ENCODE data around the gene MCTP2.

Gene MCTP2

GRCh38 chr15:94228611-94229010 is 2.8 kb upstream of the MCTP2 start:
- no peak overlapping the region for H3K27ac Mint-ChIP-seq
- no peak overlapping the region for H3K4me3 Mint-ChIP-seq
- no peak for ATAC-seq (replicated peaks)
- H3K9me3 Mint-ChIP-seq = no peaks in the 10 kb centered on the region
- H3K27me3 Mint-ChIP-seq = no peaks in the 10 kb centered on the region
- peaks cover 25 to 32% of the 10 kb centered on the region in 2 donors for H3K4me1 Mint-ChIP-seq (ENCODE audit: low read depth in 2 of 2)
- H3K36me3 Mint-ChIP-seq (ENCODE audit: insufficient read depth) = peaks cover 24% of the 10 kb centered on the region
- no peak for DNase-seq

GRCh38 chr15:94229591-94230369 is 1.6 kb upstream of the MCTP2 start:
- H3K4me1 Mint-ChIP-seq (ENCODE audit: low read depth in 2 of 2) = peaks cover 32 to 44% of the 10 kb centered on the region in 2 donors
- H3K4me3 Mint-ChIP-seq = peak overlapping the region; percentile 86 to 90
- ATAC-seq (replicated peaks) = peak; percentile 61
- no peaks in the 10 kb centered on the region for H3K9me3 Mint-ChIP-seq
- DNase-seq = peak; percentile 47 to 55 (median 50)
- no peaks in the 10 kb centered on the region for H3K27me3 Mint-ChIP-seq
- H3K36me3 Mint-ChIP-seq (ENCODE audit: insufficient read depth) = peaks cover 24% of the 10 kb centered on the region
- peak overlapping the region; percentile 97 for H3K27ac Mint-ChIP-seq

GRCh38 chr15:94230431-94230882 is 904 bp upstream of the MCTP2 start:
- H3K27ac Mint-ChIP-seq = peak overlapping the region; percentile 97
- H3K9me3 Mint-ChIP-seq = no peaks in the 10 kb centered on the region
- DNase-seq = no peak
- H3K36me3 Mint-ChIP-seq (ENCODE audit: insufficient read depth) = peaks cover 24% of the 10 kb centered on the region
- ATAC-seq (replicated peaks) = no peak
- peaks cover 37 to 48% of the 10 kb centered on the region in 2 donors for H3K4me1 Mint-ChIP-seq (ENCODE audit: low read depth in 2 of 2)
- no peaks in the 10 kb centered on the region for H3K27me3 Mint-ChIP-seq
- H3K4me3 Mint-ChIP-seq = peak overlapping the region; percentile 86 to 90

DNA sequence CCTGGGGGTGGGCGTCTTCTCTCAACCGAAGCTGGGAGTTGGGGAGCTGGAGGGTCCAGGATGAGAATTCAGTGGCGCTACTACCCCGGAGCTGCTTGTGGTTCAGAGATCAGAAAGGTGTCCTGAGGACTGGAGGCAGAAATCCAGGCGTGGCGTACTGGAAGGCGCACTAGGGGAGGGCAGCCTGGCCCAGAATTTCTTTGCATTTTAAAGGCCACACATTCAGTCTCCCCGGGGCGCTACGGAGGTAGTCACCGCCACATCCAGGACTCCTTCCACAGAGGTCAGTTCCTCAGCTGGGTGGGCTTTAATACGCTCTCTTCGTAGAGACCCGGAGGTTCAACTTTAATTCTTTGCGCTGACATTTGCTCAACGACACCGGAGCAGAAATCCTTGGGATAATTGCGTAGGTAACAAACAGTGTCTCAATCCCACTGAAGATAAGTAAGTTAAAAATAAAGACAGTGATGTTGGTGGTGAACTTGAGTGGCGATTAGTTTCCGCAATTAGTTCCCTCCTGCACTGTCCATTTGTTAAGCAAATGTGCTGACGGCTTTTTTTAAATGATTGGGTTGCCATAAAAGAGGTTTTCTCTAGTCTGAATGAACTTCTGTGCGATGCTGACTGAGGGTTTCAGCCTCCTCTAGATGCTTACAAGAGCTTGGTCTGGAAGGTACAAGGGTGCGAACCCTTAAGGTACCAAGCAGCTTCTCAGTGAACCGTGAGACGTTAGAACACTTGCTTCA is 535 bp downstream of the MCTP2 start:
- Mint-ChIP-seq H3K4me3 (peak overlapping the region; percentile 86 to 90), H3K36me3 (ENCODE audit: insufficient read depth) (peaks cover 24% of the 10 kb centered on the region), H3K9me3 (no peaks in the 10 kb centered on the region), H3K4me1 (ENCODE audit: low read depth in 2 of 2) (peaks cover 49 to 62% of the 10 kb centered on the region in 2 donors), H3K27ac (peak overlapping the region; percentile 97), H3K27me3 (no peaks in the 10 kb centered on the region)
- peak in 1 of 3 experiments; percentile 23 for DNase-seq
- ATAC-seq (replicated peaks) = peak; percentile 11

DNA sequence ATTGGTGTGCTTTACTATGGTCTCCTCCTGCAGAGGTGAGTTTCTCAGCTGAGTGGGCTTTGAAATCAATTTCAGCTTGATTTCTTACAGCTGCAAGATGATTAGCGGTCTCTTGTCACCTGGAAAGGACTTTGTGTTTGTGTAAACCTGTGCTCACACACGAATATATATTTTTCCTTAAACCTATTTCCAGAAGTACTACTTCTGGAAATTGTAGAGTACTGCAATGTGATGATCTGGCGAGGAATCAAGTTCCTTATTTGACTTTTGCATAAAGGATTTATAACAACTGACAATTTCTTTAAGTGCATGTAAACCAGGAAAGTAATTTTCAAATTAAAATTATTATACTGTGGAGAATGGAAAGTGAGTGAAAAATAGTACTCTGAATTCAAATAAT is 2.1 kb downstream of the MCTP2 start:
- Mint-ChIP-seq H3K4me3 (peak overlapping the region in 1 of 2 donors; percentile 86), H3K36me3 (ENCODE audit: insufficient read depth) (peaks cover 24% of the 10 kb centered on the region), H3K4me1 (ENCODE audit: low read depth in 2 of 2) (peaks cover 59 to 75% of the 10 kb centered on the region in 2 donors), H3K27me3 (no peaks in the 10 kb centered on the region), H3K27ac (peak overlapping the region in 1 of 2 donors; percentile 76), H3K9me3 (no peaks in the 10 kb centered on the region)
- DNase-seq (no peak), ATAC-seq (replicated peaks) (no peak)

GRCh38 chr15:94234300-94234699 is 2.9 kb downstream of the MCTP2 start:
- H3K4me3 Mint-ChIP-seq = peak overlapping the region in 1 of 2 donors; percentile 86
- ATAC-seq (replicated peaks) = no peak
- H3K27me3 Mint-ChIP-seq = no peaks in the 10 kb centered on the region
- H3K4me1 Mint-ChIP-seq (ENCODE audit: low read depth in 2 of 2) = peaks cover 64 to 76% of the 10 kb centered on the region in 2 donors
- peak overlapping the region; percentile 4 to 76 for H3K27ac Mint-ChIP-seq
- H3K9me3 Mint-ChIP-seq = no peaks in the 10 kb centered on the region
- peaks cover 24% of the 10 kb centered on the region for H3K36me3 Mint-ChIP-seq (ENCODE audit: insufficient read depth)
- DNase-seq = no peak

DNA sequence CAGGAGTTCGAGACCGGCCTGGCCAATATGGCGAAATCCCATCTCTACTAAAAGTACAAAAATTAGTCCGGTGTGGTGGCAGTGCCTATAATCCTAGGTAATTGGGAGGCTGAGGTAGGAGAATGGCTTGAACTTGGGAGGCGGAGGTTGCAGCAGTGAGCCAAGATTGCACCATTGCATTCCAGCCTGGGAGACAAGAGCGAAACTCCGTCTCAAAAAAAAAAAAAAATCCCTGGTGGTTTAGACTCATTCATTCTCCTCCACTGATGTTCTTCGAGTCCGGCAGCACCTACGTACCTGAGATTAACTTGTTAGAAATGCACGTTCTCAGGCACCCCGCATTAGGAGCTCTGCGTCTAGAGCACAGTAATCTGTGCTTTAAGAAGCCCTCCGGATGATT is 3.7 kb downstream of the MCTP2 start:
- H3K36me3 Mint-ChIP-seq (ENCODE audit: insufficient read depth) = peaks cover 18% of the 10 kb centered on the region
- H3K9me3 Mint-ChIP-seq = no peaks in the 10 kb centered on the region
- no peak overlapping the region for H3K27ac Mint-ChIP-seq
- peaks cover 65 to 77% of the 10 kb centered on the region in 2 donors for H3K4me1 Mint-ChIP-seq (ENCODE audit: low read depth in 2 of 2)
- ATAC-seq (replicated peaks) (no peak), DNase-seq (no peak)
- peak overlapping the region in 1 of 2 donors; percentile 28 for H3K4me3 Mint-ChIP-seq
- H3K27me3 Mint-ChIP-seq = no peaks in the 10 kb centered on the region

DNA sequence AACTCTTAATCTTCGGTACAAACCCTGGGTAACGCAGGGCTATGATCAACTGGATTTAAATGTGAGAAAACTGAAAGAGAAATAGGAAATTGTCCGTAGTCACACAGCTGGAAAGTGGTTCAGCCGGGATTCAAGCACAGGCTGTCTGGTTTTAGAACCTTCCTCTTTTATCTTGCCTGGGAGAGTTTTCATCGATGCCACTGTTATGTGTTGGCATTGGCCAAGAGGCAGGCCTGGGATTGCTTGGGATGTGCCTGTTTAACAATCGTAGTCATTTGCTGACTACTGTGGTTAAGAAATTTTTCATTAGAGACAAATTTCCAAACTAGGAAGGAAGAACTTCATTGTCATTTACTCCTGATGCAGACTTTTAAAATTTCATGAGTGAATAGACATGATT is 4.3 kb downstream of the MCTP2 start:
- no peak for DNase-seq
- ATAC-seq (replicated peaks) = no peak
- Mint-ChIP-seq H3K36me3 (ENCODE audit: insufficient read depth) (peaks cover 12% of the 10 kb centered on the region), H3K27me3 (no peaks in the 10 kb centered on the region), H3K4me1 (ENCODE audit: low read depth in 2 of 2) (peaks cover 64 to 74% of the 10 kb centered on the region in 2 donors), H3K27ac (peak overlapping the region in 1 of 2 donors; percentile 11), H3K4me3 (no peak overlapping the region), H3K9me3 (no peaks in the 10 kb centered on the region)

DNA sequence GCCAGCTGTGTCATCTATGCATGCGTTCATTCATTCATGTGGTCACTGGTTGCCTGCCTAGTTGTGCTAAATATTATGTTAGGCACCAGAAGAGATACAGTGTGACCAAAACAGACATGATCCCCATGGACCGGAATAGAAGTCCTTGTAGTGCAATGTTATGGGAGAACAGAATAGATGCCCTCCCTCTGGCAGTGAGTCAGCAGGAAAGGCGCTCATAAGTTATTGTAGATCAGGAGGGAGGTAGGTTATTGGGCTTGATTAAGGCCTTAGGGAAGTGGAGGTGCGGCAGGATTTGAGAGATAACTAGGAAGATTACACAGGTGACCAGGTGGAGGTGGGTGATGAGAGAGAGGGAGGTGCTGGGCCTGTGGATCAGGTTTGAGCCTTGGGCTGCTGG is 5.2 kb downstream of the MCTP2 start:
- peak overlapping the region in 1 of 2 donors; percentile 12 for H3K4me3 Mint-ChIP-seq
- DNase-seq = no peak
- peak overlapping the region; percentile 27 to 65 for H3K27ac Mint-ChIP-seq
- no peaks in the 10 kb centered on the region for H3K27me3 Mint-ChIP-seq
- H3K9me3 Mint-ChIP-seq = no peaks in the 10 kb centered on the region
- ATAC-seq (replicated peaks) = no peak
- H3K4me1 Mint-ChIP-seq (ENCODE audit: low read depth in 2 of 2) = peaks cover 63 to 78% of the 10 kb centered on the region in 2 donors
- H3K36me3 Mint-ChIP-seq (ENCODE audit: insufficient read depth) = peaks cover 2% of the 10 kb centered on the region

GRCh38 chr15:94237903-94238302 is 6.5 kb downstream of the MCTP2 start:
- DNase-seq (no peak), ATAC-seq (replicated peaks) (no peak)
- H3K4me1 Mint-ChIP-seq (ENCODE audit: low read depth in 2 of 2) = peaks cover 55 to 80% of the 10 kb centered on the region in 2 donors
- H3K4me3 Mint-ChIP-seq = no peak overlapping the region
- H3K27ac Mint-ChIP-seq = peak overlapping the region in 1 of 2 donors; percentile 65
- no peaks in the 10 kb centered on the region for H3K36me3 Mint-ChIP-seq (ENCODE audit: insufficient read depth)
- no peaks in the 10 kb centered on the region for H3K27me3 Mint-ChIP-seq
- H3K9me3 Mint-ChIP-seq = no peaks in the 10 kb centered on the region

DNA sequence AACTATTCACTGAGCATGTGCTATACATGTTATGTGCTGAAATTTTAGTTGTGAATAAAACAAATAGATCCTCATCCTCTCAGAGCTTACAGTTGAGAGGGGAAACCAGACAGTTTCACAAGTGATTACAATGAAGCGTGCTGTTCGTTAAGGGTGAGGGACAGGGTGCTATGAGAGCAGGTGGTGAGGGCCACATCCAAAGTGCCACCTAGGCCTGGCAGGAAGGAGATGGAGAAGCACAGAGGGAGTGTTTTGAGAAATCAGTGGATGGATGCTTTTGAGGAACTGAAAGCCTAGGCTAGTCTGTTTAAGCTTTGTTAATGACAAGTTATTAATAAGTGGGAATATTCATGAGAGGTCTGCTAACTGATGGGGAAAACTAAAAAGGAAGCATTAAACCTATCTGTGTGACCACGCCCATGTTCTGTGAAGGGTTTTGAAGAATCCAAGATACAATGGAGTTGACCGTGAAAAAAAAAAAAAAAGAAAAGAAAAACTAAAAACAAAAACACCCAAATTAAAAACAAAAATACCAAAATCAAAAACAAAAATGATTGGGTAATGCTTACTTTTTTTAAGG is 7.3 kb downstream of the MCTP2 start:
- H3K36me3 Mint-ChIP-seq (ENCODE audit: insufficient read depth) = no peaks in the 10 kb centered on the region
- no peaks in the 10 kb centered on the region for H3K9me3 Mint-ChIP-seq
- H3K4me1 Mint-ChIP-seq (ENCODE audit: low read depth in 2 of 2) = peaks cover 55 to 76% of the 10 kb centered on the region in 2 donors
- peak overlapping the region; percentile 32 to 49 for H3K4me3 Mint-ChIP-seq
- H3K27ac Mint-ChIP-seq = peak overlapping the region; percentile 36 to 86
- peak; percentile 71 for ATAC-seq (replicated peaks)
- peak in 1 of 3 experiments; percentile 9 for DNase-seq
- H3K27me3 Mint-ChIP-seq = no peaks in the 10 kb centered on the region

DNA sequence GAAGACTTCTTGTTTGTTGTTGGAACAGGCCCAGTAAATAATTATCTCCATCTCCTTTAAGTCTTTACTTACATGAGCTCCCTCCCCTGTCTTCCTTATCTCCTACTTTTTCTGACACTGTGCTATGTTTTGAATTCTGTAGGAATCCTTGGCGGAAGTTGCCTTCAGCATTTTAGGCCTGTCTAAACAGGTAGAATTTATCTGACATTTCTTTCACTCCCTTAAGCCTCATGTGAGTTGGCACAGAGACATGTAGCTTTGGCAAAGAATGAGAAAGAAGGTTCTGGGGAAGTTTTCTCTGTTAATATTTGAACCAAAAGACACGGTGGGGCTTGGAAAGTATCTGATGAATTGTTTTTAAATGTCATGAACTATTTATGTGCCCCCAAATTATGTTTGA is 8.1 kb downstream of the MCTP2 start:
- Mint-ChIP-seq H3K4me3 (peak overlapping the region in 1 of 2 donors; percentile 32), H3K27me3 (no peaks in the 10 kb centered on the region), H3K36me3 (ENCODE audit: insufficient read depth) (no peaks in the 10 kb centered on the region), H3K27ac (peak overlapping the region; percentile 74 to 86), H3K4me1 (ENCODE audit: low read depth in 2 of 2) (peaks cover 50 to 67% of the 10 kb centered on the region in 2 donors), H3K9me3 (no peaks in the 10 kb centered on the region)
- ATAC-seq (replicated peaks) (no peak), DNase-seq (no peak)

DNA sequence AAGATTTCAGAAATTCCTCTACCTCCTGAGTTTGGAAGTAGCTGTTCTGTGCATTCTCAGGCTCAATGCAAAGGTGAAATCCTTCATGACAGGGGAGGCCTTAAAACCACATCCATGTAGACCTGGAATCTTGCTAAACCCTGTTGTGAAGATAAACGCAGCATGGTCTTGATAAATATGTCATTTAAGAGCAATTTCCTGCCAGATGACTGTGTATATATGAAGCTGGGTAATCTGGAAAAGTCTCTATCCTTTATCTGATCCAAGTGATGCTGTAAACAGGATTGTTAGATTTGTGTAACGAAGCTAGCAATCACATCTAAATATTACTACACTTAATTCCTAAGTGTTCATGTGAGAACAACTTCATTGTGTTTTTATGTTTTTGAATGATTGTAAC is 9.1 kb downstream of the MCTP2 start:
- DNase-seq (no peak), ATAC-seq (replicated peaks) (no peak)
- Mint-ChIP-seq H3K27me3 (no peaks in the 10 kb centered on the region), H3K4me3 (peak overlapping the region in 1 of 2 donors; percentile 32), H3K36me3 (ENCODE audit: insufficient read depth) (no peaks in the 10 kb centered on the region), H3K9me3 (no peaks in the 10 kb centered on the region), H3K4me1 (ENCODE audit: low read depth in 2 of 2) (peaks cover 43 to 59% of the 10 kb centered on the region in 2 donors), H3K27ac (peak overlapping the region; percentile 74 to 86)

Measured in effector memory CD8-positive, alpha-beta T cell (primary cell).